ENCODE results near the gene BTG1. TPM values are rescaled to one million over a fixed set of nuclear protein-coding genes. Genes with fewer than 3 reads are reported as not detected.

The BTG1 gene
- total RNA-seq, 2 donors from 2014 or later, result 48.5 to 53.7 TPM

Small RNA genes lying within 50 kb of the gene (small RNA-seq; reads per million reads assigned to genes)
- gene RF00019, result not detected

Measured in body of pancreas (tissue), 2 donors.